Measurements from ENCODE around the gene TRAFD1.

Gene TRAFD1

GRCh38 chr12:112161711-112162110 is 36.4 kb downstream of the TRAFD1 start:
- no peak for DNase-seq

- DNase-seq = no peak
These were observed 37.0 kb downstream of the TRAFD1 start for GRCh38 chr12:112162241-112162790.

GRCh38 chr12:112163056-112163455 is 37.7 kb downstream of the TRAFD1 start:
- no peak for DNase-seq

DNA sequence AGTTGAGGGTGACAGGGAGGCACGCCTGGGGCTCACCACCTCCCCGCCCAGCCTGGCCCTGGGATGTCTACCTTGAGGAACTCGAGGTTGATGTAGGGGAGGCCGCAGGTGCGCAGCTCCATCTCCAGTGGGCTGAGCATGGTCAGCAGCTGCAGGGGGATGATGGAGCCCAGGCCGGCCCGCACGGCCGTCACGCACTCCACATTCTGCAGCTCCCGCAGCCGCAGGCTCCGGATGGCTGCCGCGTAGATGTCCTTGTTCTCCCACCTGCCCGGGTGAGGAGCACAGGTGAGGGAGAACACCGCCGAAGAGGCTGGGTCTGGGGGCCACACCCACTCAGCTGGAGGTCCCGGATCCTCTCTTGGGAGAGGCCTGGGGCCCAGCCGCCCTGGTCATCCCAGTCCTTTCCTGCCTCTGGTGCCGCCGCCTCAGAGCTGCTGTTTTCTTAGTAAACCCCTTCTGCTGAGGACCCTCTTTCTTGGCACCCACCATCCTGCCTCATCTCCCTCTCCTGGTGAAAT is 38.2 kb downstream of the TRAFD1 start:
- DNase-seq = no peak

DNA sequence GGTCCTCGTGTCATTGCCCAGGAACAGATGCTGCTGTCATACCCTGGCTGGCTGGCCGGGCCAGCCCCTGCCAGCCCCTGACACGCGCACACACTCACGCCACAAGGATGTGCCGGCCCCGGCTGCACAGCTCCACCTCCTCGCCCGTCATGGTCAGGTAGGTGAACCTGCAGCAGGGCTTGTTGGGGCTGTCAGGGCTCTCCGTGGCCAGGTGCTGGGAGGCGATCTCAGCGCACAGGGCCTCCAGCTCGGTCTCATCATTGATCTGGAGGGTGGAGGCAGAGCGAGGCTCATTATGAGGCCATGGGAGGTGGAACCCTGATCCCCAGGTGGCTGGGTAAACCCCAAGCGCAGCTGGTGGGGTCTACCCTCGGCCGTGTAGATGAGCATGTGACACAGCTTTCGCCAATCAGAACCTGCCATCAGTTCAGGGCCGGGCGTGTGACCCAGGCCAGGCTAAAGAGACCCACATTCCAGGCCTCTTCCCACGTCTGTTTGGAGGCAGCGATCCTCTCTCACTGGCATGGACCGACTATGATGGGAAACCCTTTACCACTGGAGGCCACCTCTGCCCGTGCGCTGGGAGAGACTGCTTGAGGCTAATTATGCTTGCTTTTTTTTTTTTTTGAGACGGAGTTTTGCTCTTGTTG is 38.8 kb downstream of the TRAFD1 start:
- DNase-seq = no peak

GRCh38 chr12:112165624-112166023 is 40.3 kb downstream of the TRAFD1 start:
- no peak for DNase-seq

- DNase-seq = no peak
These were observed 41.0 kb downstream of the TRAFD1 start for GRCh38 chr12:112166051-112167015.

DNA sequence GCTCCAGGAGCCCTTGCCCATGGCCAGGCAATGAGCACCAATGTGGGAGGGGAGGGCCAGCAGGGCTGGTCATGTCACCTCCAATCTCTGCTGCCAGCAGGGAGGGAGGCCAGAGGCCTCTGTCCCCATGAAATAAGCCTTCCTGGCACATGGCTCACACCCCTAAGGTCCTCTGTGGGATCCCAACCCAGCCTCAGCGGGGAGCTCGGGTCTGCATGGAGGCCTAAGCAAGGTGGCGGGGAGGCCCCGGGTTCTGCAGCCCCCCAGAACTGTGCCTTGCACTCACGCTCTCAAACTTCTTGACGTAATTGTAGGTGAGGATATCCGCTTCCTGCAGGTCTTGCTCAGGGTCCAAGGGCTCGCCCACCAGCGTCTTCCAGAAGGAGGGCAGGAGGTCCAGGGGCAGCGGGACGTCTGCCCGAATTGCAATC is 41.7 kb downstream of the TRAFD1 start:
- no peak for DNase-seq

GRCh38 chr12:112167718-112168525 is 42.6 kb downstream of the TRAFD1 start:
- DNase-seq = no peak

GRCh38 chr12:112168561-112168971 is 43.2 kb downstream of the TRAFD1 start:
- no peak for DNase-seq

- DNase-seq = no peak
These were observed 44.0 kb downstream of the TRAFD1 start for GRCh38 chr12:112169161-112169872.

DNA sequence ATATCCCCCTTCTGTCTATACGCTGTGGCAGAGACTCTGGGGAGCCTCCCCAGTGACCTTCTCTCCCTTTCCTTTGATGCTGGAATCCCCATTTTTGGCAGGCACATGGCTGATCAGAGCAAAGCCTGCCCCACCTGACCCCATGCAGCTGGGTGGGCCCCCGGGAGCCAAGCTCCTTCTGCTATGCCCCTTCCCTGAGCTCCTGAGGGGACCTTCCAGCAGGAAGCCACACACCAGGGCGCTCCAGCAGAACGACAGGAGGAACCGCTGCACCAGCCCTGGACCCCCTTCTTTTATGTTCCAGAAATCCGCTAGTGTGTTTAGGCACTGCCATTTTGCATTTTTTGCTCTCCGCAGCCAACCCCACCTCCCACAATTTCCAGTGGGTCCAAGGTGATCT is 44.6 kb downstream of the TRAFD1 start:
- DNase-seq = no peak

DNA sequence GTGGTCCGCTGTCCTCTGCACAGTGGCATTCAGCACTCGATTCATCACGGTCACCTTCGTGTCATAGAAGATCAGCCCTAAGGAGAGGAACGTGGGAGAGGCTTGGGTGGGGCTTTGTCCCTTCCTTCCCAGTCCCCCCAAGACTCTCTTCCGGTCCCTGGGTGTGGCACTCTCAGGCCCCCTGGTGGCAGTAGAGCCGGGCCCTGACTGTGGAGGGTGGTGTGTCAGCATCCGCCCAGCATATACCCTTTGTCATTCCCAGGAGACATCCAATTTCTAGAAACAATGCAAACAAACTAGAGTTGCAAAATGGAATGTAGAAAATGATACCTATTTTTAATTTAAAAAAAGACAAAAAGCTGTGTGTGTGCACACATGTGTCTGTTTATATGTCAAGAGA is 45.0 kb downstream of the TRAFD1 start:
- DNase-seq = no peak

GRCh38 chr12:112170971-112171596 is 45.7 kb downstream of the TRAFD1 start:
- no peak for DNase-seq

GRCh38 chr12:112172556-112173324 is 47.4 kb downstream of the TRAFD1 start:
- DNase-seq = peak; percentile 57

DNA sequence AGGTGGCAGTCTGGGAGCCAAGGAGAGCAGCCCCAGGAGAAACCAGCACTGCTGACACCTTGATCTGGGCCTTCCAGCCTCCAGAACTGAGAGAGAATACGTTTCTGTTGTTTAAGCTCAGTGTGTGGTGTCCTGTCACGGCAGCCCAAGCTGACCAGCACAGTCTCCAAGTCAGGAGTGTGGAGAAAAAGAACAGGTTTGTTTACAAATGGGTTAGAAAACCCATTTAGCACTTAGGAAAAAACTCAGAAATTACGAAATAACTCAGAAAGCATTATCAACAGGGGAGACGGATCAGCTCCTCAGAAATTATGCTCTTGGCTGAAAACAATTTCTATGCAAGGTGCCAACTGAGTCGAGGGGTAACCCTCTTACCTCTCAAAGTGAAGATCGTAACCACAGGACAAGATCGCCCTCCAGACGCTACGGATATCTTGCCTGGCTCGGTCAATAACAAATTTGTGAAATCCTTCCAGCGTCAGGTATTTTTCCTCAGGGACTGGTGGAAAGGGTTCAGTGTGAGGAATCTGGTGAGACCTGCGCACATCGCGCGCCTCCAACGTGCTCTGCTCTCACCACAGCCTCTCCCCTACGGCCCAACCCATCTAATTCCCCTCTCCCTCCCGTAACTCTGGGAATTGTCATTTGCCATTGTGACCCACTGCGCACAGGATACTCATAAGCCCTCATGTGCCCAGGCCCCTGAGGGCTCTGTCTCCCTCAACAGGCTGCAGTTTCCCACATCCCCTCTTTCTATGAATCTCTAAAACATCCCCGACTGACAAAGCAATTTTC is 50.2 kb downstream of the TRAFD1 start:
- DNase-seq = no peak

- DNase-seq = no peak
These were observed 51.1 kb downstream of the TRAFD1 start for GRCh38 chr12:112176321-112177010.

GRCh38 chr12:112178796-112179195 is 53.4 kb downstream of the TRAFD1 start:
- DNase-seq = no peak

GRCh38 chr12:112179341-112179740 is 54.0 kb downstream of the TRAFD1 start:
- DNase-seq = no peak

All from DMS79 treated with DMSO at 0.1 percent for 48 hours (cell line).